GM18517 (cell line): ENCODE data around the gene CREB3.

Source experiments
- ATAC-seq: cut with Tn5 transposase; IDR thresholded peaks from one replicate; pipeline ENCODE4 v1.9.1; 2021; ENCODE audit warnings: mild to moderate bottlenecking, moderate library complexity; ENCODE audit not compliant: unreplicated experiment

CREB3 gene, protein sequence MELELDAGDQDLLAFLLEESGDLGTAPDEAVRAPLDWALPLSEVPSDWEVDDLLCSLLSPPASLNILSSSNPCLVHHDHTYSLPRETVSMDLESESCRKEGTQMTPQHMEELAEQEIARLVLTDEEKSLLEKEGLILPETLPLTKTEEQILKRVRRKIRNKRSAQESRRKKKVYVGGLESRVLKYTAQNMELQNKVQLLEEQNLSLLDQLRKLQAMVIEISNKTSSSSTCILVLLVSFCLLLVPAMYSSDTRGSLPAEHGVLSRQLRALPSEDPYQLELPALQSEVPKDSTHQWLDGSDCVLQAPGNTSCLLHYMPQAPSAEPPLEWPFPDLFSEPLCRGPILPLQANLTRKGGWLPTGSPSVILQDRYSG

DNA sequence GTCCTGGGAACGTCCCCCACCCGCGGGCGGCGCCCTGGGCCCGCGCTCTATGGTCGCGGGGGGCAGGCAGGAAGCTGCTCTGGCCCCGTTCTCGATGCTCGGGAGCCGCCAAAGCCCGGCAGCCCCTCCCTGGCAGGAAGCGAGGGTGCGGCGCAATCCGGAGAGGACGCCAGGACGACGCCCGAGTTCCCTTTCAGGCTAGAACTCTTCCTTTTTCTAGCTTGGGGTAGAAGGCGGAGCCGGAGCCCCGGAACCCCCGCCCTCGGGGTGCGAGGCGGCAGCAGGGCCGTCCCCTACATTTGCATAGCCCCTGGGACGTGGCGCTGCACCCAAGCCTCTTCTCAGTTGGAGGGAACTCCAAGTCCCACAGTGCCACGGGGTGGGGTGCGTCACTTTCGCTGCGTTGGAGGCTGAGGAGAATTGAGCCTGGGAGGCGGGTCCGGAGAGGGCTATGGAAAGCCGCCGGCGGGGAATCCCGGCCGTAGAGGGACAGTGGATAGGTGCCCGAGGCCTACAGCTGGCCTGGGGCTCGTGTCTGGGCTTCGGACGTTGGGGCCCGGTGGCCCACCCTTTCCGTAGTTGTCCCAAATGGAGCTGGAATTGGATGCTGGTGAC is at the start of gene CREB3, which contains the start of gene TLN1:
CREB3 (plus strand) TSS at position 482 of the 615 bp plus-strand sequence; CDS start at position 589, 107 bp downstream.
TLN1 (minus strand) TSS at position 11 of the 615 bp plus-strand sequence. CDS start 6,501 bp downstream, outside the sequence.
- peak; percentile 80 for ATAC-seq

DNA sequence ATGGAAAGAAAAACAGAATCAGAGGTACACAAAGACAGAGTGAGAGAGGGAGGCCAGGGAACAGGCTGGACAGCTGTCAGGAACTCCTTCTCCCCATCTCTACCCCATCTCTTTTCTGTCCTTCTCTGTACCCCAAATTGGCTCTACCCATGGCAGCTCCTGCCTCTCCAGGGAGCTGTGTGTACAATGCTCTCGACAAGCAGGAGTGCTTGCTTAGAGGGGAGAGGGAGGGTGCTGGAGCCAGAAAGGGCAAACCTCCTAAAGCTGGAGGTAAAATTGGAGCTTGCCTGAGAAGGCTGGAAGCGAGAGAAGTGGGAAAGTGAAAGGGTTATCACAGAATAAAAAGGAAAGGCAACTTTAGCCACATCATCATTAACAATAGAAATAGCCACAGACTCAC is 49.1 kb upstream of the CREB3 start:
- ATAC-seq, result no peak

GRCh38 chr9:35684921-35685320 is 47.5 kb upstream of the CREB3 start:
- ATAC-seq, result no peak

DNA sequence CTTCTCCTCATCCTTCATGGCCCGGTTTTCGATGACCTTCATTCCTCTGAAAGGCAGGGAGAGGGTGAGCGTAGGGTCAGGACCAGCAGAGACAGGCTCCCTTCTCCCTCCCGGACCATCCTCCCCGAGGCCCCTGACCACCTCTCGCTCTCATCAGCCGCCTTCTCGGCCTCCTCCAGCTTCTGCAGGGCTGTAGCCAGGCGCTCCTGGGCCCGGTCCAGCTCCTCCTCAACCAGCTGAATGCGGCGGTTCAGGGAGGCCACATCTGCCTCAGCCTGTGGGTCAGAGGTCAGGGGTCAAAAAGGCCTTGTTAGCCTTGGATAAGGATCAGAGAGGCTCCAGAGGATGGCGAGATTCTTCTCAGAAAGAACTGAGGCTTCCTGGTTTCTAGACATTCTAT is 47.0 kb upstream of the CREB3 start:
- no peak for ATAC-seq

DNA sequence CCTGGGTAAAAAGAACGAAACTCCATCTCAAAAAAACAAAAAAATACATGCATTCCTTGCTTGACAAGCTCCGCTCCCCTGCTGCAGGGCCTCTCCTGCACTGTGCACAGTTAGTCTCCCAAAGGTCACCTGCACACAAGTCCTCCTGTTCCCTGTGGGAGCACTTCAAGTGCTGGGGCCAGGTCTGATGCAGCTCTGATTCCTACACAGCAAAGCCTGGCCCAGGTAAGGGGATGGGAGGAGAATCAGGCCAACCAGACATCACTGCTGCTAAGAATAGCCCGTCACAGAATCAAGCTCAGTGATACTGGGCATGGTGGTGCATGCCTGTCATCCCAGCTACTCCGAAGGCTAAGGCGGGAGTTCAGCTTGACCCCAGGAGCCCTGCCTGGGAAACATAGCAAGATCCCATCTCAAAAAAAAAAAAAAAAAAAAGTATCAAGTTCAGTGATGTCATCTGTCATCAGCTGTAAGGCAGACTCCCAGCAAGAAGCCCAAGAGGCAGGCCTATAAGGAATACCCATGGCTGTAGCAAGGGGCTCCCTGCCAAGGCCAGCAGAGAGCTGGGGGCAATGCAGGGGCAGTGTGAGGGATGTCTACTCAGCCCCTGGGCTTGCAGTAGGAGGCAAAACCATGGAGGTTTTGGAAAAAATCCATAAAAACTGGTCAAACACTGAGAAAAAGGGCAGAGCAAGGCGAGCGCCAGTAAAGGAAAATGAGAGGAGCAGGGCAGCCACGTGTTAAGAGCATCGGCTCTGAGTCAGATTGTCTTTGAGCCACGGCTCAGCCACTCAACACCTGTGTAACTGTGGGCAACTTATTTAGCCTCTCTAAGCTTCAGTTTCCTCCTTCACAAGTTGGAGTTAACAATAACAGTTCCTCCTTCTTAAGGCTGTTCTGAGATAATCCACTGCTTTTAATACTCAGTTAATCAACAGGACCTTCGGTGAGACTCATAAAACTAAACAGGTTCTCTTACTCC is 46.0 kb upstream of the CREB3 start:
- no peak for ATAC-seq

- ATAC-seq, result no peak
These were observed 45.2 kb upstream of the CREB3 start for GRCh38 chr9:35687306-35687705.

DNA sequence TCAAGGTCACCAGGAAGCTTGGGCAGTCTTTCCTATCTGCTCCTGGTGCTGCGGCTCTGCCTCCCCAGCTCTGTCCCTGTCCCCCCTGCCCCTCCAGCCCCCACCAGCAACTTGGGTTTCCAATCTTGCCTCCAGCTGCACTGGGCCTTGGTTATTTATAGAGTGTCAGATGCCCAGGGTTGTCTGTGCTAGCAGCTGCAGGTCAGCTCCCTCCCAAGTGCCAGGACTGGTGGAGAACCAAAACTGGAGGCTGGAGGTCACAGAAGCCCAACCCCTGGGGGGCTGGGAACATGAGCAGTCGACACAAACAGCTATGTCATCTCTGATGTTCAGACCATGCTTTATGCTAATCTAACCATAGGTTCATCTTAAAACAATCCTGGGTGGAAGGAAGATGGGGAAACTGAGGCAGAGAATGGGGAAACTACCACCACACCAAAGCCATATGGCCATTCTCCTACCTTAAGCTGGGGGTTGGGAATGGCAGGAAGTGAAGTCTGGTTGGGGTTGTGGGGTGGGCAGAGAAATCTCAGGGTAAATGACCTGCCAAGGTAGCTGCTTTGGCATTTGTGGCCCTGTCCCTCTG is 44.4 kb upstream of the CREB3 start:
- no peak for ATAC-seq

GRCh38 chr9:35688558-35689541 is 43.6 kb upstream of the CREB3 start:
- ATAC-seq, result no peak

- no peak for ATAC-seq
These were observed 42.7 kb upstream of the CREB3 start, which contains the start of gene TPM2 for GRCh38 chr9:35689542-35690293. Gene TPM2, minus strand, starts transcription at chr9:35689925. Its CDS starts 108 bp downstream, at chr9:35689817.

- ATAC-seq, result no peak
These were observed 42.2 kb upstream of the CREB3 start for GRCh38 chr9:35690294-35690613.

GRCh38 chr9:35690614-35691333 is 41.7 kb upstream of the CREB3 start:
- no peak for ATAC-seq

GRCh38 chr9:35691334-35691650 is 41.2 kb upstream of the CREB3 start:
- no peak for ATAC-seq

DNA sequence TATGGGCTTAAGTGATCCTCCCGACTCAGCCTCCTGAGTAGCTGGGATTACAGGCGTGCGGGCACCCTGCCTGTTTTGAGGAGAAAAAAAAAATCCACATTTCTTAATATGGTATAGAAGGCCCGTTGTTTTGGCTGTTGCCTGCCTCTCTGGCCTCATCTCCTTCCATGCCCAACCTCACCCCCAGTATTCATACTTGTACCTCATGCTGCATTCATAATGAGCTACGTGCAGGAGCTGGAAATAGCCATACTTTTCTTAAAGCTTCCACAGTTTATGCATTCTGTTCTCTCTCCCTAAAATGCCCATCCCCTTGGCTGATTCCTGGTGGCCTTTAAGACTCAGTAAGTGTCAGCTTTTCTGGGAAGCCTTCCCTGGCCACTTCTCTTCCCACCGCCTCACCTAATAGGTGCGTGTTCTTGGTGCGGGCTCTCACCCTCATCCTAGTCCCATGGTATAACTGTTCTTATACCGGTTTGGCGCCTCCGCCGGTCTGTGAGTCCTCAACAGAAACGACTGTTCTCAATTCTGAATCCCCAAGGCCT is 40.6 kb upstream of the CREB3 start:
- no peak for ATAC-seq

DNA sequence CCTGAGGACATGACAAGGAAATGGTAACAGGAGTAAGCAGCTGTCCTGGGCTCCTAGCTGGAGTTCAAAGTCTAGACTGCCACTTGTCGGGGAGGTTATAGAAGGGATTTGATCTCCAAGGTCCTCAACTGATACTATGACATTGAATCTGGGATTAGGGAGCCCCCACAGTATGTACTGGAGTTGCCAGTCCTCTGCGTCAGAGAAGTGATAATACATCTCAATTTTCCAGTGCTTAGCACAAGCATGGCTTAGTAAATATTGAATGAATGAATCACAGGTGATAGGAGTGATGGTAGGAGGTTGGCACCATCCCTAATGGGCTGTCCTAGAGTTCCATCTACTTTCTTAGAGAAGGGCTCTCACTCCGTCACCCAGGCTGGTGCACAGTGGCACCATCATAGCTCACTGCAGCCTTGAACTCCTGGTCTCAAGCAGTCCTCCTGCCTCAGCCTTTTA is 36.5 kb upstream of the CREB3 start:
- no peak for ATAC-seq

DNA sequence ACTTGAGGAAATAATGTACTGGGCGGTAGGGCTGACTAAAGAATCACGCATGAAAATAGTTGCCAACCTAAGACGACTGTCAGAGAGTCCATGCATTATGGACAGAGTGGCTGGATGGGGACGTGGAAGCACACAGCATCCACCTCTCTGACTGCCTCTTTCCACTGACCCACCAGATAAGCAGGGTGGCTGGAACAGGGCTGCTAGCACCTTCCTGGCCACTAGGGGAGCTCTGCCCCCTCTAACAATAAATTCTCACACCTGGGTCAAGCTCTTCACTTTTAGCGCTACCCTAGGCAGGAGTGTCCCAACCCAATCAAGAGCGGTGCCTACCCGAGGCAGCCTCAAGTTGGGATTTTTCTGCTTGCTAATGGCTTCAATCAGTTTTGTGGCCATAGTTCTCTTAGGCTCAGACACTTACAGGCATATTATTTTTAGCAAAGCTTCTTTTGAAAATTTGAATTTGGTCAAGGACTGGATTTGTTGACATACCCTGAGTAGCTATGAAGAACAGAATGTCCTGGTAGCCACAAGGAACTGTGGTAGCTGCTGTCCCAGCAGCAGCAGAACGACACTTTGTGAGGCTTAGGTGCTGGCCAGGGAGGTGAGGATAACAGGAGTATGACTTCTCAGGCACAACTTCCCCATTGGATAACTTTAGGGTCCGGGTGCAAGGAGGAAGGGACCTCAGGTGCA is 35.8 kb upstream of the CREB3 start:
- ATAC-seq, result peak; percentile 81

GRCh38 chr9:35697486-35697885 is 35.0 kb upstream of the CREB3 start:
- ATAC-seq, result no peak

GRCh38 chr9:35698231-35698630 is 34.2 kb upstream of the CREB3 start:
- ATAC-seq, result no peak
